Lung (tissue), 12 donors: Measurements from ENCODE around the gene PTGDR. TPM values are rescaled to one million over a fixed set of nuclear protein-coding genes. Genes with fewer than 3 reads are reported as not detected.

Experiments used
- ATAC-seq: fragments of 200-7000 bp; cut with Tn5 transposase; one replicate; pipeline ENCODE4 v1.9.1; 2020; ENCODE audit warnings: moderate number of reproducible peaks; ENCODE audit not compliant: insufficient read depth, low FRiP score
- DNase-seq, 3 donors: peaks; one replicate each; pipeline ENCODE4 v3.0.0-alpha.2; 2013 to 2017
- H3K27ac ChIP-seq, 2 donors: one replicate each; pipeline ENCODE4 v1.5.1; 2013; ENCODE audit warnings: mild to moderate bottlenecking in 2 of 2, moderate library complexity in 2 of 2, control low read depth in 1 of 2, inconsistent platforms in 1 of 2, low read depth in 1 of 2, low read length in 1 of 2
- H3K27me3 ChIP-seq, 3 donors: one replicate each; pipeline ENCODE4 v1.5.1; 2013; ENCODE audit warnings: low read length in 2 of 3; ENCODE audit not compliant: control insufficient read depth in 3 of 3, insufficient read depth in 3 of 3
- H3K36me3 ChIP-seq, 4 donors: one replicate each; pipeline ENCODE4 v1.5.1; 2013; ENCODE audit warnings: low read length in 4 of 4, mild to moderate bottlenecking in 1 of 4, moderate library complexity in 1 of 4; ENCODE audit not compliant: control insufficient read depth in 4 of 4, insufficient read depth in 4 of 4
- H3K4me1 ChIP-seq, 5 donors: one replicate each; pipeline ENCODE4 v1.5.1; 2013; ENCODE audit warnings: low read length in 5 of 5, mild to moderate bottlenecking in 2 of 5, moderate library complexity in 1 of 5; ENCODE audit not compliant: control insufficient read depth in 5 of 5, insufficient read depth in 5 of 5
- H3K4me3 ChIP-seq: one replicate; pipeline ENCODE4 v1.5.1; 2013; ENCODE audit warnings: mild to moderate bottlenecking, control low read depth, moderate library complexity
- H3K9ac ChIP-seq, 2 donors: one replicate each; pipeline ENCODE4 v1.5.1; 2013; ENCODE audit warnings: low read length in 2 of 2, control low read depth in 1 of 2; ENCODE audit not compliant: insufficient read depth in 1 of 2
- H3K9me3 ChIP-seq, 4 donors: one replicate each; pipeline ENCODE4 v1.5.1; 2013; ENCODE audit warnings: low read length in 3 of 4, mild to moderate bottlenecking in 1 of 4, moderate library complexity in 1 of 4; ENCODE audit not compliant: control insufficient read depth in 4 of 4, insufficient read depth in 3 of 4
- CTCF ChIP-seq: IDR thresholded peaks from 2 replicates; pipeline ENCODE4 v1.5.1; 2012; ENCODE audit warnings: mild to moderate bottlenecking; ENCODE audit errors: control extremely low read depth, extremely low read depth
- WGBS, 2 donors: extraction: QIAGEN DNeasy Blood & Tissue Kit; methylation state at CpG; one replicate each; pipeline ENCODE4 v1.1.7; 2013; 5-methylcytosine and 5-hydroxymethylcytosine counted together
- polyA plus RNA-seq, 2 donors: library from polyadenylated mRNA; stranded (reverse); fragments of 200-250 nt; gene quantifications; one replicate each; pipeline ENCODE4 v1.2.1, GENCODE V29; 2013
- total RNA-seq, 2 donors: library from RNA; depleted of rRNA in 1 of 2; stranded (reverse); fragments of >200 nt in 1 of 2; gene quantifications; one replicate each; pipeline ENCODE4 v1.2.1, GENCODE V29; 2014 to 2021
- donor health status: control.
- donor health status: control.
- donor health status: Bipolar disorder and iron deficiency.
- donor health status: healthy.
- donor health status: DM: yes; HTN: yes; CAD: no.

PTGDR gene
- total and polyA plus RNA-seq, 4 donors = 0.31 to 1.7 (median 0.70) TPM

DNA sequence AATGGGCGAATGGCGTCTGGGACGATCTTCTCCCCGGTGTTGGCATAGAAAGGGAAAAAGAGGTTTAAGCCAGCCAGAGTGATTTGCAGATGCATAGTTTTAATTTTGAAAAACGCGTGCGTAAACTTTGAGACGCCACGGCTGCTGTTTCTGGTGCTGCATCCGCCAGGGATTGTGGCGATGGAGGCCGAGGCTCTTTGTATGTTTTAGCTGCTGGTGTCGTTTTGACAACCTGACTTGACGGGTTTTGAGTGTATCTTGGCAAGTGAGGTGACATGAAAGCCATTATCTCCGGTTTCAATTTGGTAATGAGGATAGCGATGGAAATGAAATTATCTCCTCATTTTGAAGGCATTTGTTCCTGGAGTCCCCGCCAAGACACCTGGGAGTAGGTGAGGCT, 1.6 kb downstream of the PTGDR start:
- no peak overlapping the region for H3K27ac ChIP-seq
- no peak for TF ChIP-seq CTCF
- 34 to 39% methylated on average over 17 of the region's 17 CpGs for WGBS, 2 donors
- H3K9me3 ChIP-seq = no peaks in the 10 kb centered on the region
- H3K4me1 ChIP-seq = peaks cover 0 to 16% (median 12%) of the 10 kb centered on the region in 5 donors
- no peak overlapping the region for H3K4me3 ChIP-seq
- peaks cover 5 to 54% (median 50%) of the 10 kb centered on the region in 3 donors for H3K27me3 ChIP-seq
- no peaks in the 10 kb centered on the region for H3K36me3 ChIP-seq
- no peak overlapping the region for H3K9ac ChIP-seq
- ATAC-seq = no peak
- DNase-seq = peak in 1 of 3 donors; percentile 16

DNA sequence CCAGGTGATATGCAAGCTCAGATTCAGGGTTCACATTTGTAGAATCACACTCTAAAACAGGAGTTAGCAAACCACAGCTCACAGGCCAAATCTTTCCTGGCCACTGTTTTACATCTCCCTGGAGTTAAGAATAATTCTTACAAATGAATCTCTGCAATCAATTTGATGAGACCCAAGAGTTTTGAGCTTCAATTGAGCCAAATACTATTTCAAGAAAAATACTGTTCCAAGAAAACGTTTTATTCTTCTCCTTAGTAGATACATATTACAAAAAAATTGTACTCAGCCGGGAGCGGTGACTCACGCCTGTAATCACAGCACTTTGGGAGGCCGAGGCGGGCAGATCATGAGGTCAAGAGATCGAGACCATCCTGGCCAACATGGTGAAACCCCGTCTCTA, 2.5 kb downstream of the PTGDR start:
- no peak for TF ChIP-seq CTCF
- Histone ChIP-seq H3K36me3 (no peaks in the 10 kb centered on the region), H3K4me1 (peaks cover 0 to 16% (median 12%) of the 10 kb centered on the region in 5 donors), H3K9ac (no peak overlapping the region), H3K27ac (no peak overlapping the region), H3K4me3 (no peak overlapping the region), H3K27me3 (peaks cover 5 to 56% (median 50%) of the 10 kb centered on the region in 3 donors), H3K9me3 (no peaks in the 10 kb centered on the region)
- WGBS, 2 donors = 77 to 82% methylated on average over 8 of the region's 8 CpGs
- DNase-seq (no peak), ATAC-seq (no peak)

- Histone ChIP-seq H3K4me3 (no peak overlapping the region), H3K27me3 (peaks cover 5 to 53% (median 45%) of the 10 kb centered on the region in 3 donors), H3K4me1 (peaks cover 0 to 16% (median 12%) of the 10 kb centered on the region in 5 donors), H3K36me3 (no peaks in the 10 kb centered on the region), H3K9me3 (no peaks in the 10 kb centered on the region), H3K27ac (no peak overlapping the region), H3K9ac (no peak overlapping the region)
- ATAC-seq (no peak), DNase-seq (no peak)
- no peak for TF ChIP-seq CTCF
- 77 to 92% methylated on average over 1 of the region's 1 CpG for WGBS, 2 donors
These were observed 4.0 kb downstream of the PTGDR start for GRCh38 chr14:52271538-52271937.

GRCh38 chr14:52272375-52272774, 4.9 kb downstream of the PTGDR start:
- ATAC-seq = no peak
- no peaks in the 10 kb centered on the region for H3K36me3 ChIP-seq
- TF ChIP-seq CTCF = no peak

More at GRCh38 chr14:52272375-52272774, 4.9 kb downstream of the PTGDR start:
- no peak overlapping the region for H3K27ac ChIP-seq
- H3K9me3 ChIP-seq = no peaks in the 10 kb centered on the region
- no peak for DNase-seq
- WGBS, 2 donors = 63 to 75% methylated on average over 3 of the region's 3 CpGs
- peaks cover 2 to 44% (median 37%) of the 10 kb centered on the region in 3 donors for H3K27me3 ChIP-seq
- no peak overlapping the region for H3K4me3 ChIP-seq
- H3K4me1 ChIP-seq = peaks cover 0 to 16% (median 9%) of the 10 kb centered on the region in 5 donors
- H3K9ac ChIP-seq = no peak overlapping the region
